CD1c-positive myeloid dendritic cell (primary cell): ENCODE results near the gene ARFIP2.

Experiments used
- DNase-seq: peaks from one replicate; pipeline ENCODE4 v3.0.0-alpha.2; 2016; ENCODE audit errors: extremely low spot score

The ARFIP2 gene

GRCh38 chr11:6443269-6444003, 37.7 kb downstream of the ARFIP2 start:
- peak; percentile 65 for DNase-seq

GRCh38 chr11:6442441-6442840, 38.7 kb downstream of the ARFIP2 start:
- DNase-seq = no peak

GRCh38 chr11:6440906-6441358, 40.2 kb downstream of the ARFIP2 start, which contains the start of gene HPX:
HPX (minus strand) TSS chr11:6440987; CDS start chr11:6440963, 24 bp downstream.
- no peak for DNase-seq

DNA sequence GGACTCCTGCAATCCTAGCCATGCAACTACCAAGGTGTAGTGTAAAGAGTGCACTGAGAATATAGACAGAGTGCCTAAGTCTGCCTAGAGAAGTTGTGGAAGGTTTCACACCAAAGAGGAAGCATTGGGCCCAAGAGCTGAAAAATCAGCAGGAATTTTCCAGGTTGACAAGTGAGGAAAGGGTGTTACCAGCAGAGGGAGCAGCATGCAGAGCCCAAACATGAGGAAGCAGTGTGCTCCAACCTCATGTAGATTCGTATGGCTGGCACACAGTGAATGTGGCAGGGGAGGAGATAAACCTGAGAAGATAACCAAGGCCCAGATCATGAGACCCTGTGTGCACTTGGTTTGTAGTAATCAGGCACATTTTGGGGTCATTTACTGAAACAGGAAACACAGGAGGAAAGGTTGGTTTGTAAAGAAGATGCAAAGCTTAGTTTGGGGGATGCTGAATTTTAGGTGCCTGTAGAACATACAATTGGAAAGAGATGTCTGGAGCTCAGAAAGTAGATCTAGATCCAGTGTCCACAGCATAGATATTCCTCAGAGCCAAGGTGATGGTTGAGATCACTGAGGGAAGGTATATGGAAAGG, 42.1 kb downstream of the ARFIP2 start:
- peak; percentile 69 for DNase-seq

- peak; percentile 66 for DNase-seq
Observed at GRCh38 chr11:6437993-6438392, 43.1 kb downstream of the ARFIP2 start.

DNA sequence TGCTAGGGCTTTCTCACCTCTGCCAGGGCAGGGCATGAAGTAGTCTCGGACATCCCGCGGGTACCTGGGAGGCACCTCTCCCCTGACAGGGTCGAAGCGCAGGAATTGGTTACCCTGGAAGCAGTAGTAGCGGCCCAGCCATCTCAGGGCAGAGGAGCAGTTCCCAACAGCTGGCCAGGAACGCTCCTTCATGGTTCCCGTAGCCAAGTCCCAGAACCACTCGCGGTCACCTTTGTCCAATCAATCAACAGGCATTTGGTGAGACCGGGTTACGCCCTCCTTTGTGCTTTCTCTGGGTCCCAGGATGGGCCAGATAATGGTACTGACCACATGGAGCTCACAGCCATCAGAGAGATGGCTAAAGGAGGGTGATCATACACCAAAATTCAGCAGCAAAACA, 43.7 kb downstream of the ARFIP2 start:
- no peak for DNase-seq

GRCh38 chr11:6433998-6434660, 47.0 kb downstream of the ARFIP2 start:
- no peak for DNase-seq

DNA sequence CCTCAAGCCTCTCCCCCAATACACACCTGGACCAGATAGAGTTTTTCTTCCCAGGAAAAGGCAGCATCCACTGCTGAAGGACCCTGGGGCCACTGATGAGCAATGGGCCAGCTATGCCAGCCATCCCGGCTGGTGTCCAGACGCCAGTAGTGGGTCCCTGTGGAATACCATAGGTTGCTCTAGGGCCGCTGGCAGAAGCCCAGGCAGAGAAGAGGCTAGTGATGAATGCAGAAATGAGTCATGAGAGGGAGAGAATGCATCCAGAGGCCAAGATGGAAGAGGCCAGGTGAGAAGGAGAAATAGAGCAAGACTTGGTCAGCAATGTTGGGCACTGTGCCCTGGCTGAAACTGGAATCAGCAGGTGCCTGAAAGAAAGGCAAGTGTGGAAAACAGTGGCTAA, 49.3 kb downstream of the ARFIP2 start:
- no peak for DNase-seq

- no peak for DNase-seq
Observed at GRCh38 chr11:6427516-6427915, 53.6 kb downstream of the ARFIP2 start.
